Trophoblast cell (in vitro differentiated cells and primary cell): ENCODE results near the gene PLA2G15.

Source experiments
- DNase-seq, 2 donors: peaks; one replicate each; pipeline ENCODE4 v3.0.0-alpha.2; 2016
- H2AFZ ChIP-seq: 2 replicates; pipeline ENCODE4 v1.6.1; 2013; ENCODE audit warnings: low read length, moderate library complexity, mild to moderate bottlenecking; ENCODE audit not compliant: insufficient read depth, poor library complexity
- H2AK5ac ChIP-seq: 2 replicates; pipeline ENCODE4 v1.6.1; 2013; ENCODE audit warnings: mild to moderate bottlenecking, low read length
- H2BK120ac ChIP-seq: 2 replicates; pipeline ENCODE4 v1.6.1; 2013; ENCODE audit warnings: low read length, mild to moderate bottlenecking, moderate library complexity; ENCODE audit not compliant: insufficient read depth, poor library complexity
- H2BK12ac ChIP-seq: 2 replicates; pipeline ENCODE4 v1.6.1; 2013; ENCODE audit warnings: mild to moderate bottlenecking, low read length, moderate library complexity
- H2BK5ac ChIP-seq: 2 replicates; pipeline ENCODE4 v1.6.1; 2013; ENCODE audit warnings: low read length, low read depth, moderate library complexity, mild to moderate bottlenecking; ENCODE audit not compliant: poor library complexity
- H3K14ac ChIP-seq: 2 replicates; pipeline ENCODE4 v1.6.1; 2013; ENCODE audit warnings: mild to moderate bottlenecking, low read length
- H3K18ac ChIP-seq: 2 replicates; pipeline ENCODE4 v1.6.1; 2013; ENCODE audit warnings: mild to moderate bottlenecking, low read length
- H3K23ac ChIP-seq: 2 replicates; pipeline ENCODE4 v1.6.1; 2013; ENCODE audit warnings: low read length
- H3K27ac ChIP-seq: 2 replicates; pipeline ENCODE4 v1.5.1; 2013; ENCODE audit warnings: low read depth, mild to moderate bottlenecking, inconsistent platforms, low read length, moderate library complexity
- H3K27me3 ChIP-seq: 2 replicates; pipeline ENCODE4 v1.6.1; 2013; ENCODE audit warnings: inconsistent platforms, mild to moderate bottlenecking, low read length, moderate library complexity; ENCODE audit not compliant: insufficient read depth
- H3K36me3 ChIP-seq, 2 experiments: 1 replicate in 1 of 2; 2 replicates in 1 of 2; pipeline ENCODE4 v1.6.1; 2013; ENCODE audit warnings: low read length in 2 of 2, mild to moderate bottlenecking in 2 of 2, moderate library complexity in 1 of 2; ENCODE audit not compliant: insufficient read depth in 2 of 2, control insufficient read depth in 1 of 2
- H3K4ac ChIP-seq: 2 replicates; pipeline ENCODE4 v1.6.1; 2013; ENCODE audit warnings: low read depth, mild to moderate bottlenecking, low read length, moderate library complexity
- H3K4me1 ChIP-seq, 2 experiments: 1 replicate in 1 of 2; 2 replicates in 1 of 2; pipeline ENCODE4 v1.6.1; 2013; ENCODE audit warnings: low read length in 2 of 2, mild to moderate bottlenecking in 2 of 2, moderate library complexity in 1 of 2; ENCODE audit not compliant: insufficient read depth in 2 of 2, control insufficient read depth in 1 of 2
- H3K4me2 ChIP-seq: 2 replicates; pipeline ENCODE4 v1.6.1; 2013; ENCODE audit warnings: inconsistent platforms, mild to moderate bottlenecking, low read length, moderate library complexity
- H3K4me3 ChIP-seq: 2 replicates; pipeline ENCODE4 v1.5.1; 2013; ENCODE audit warnings: mild to moderate bottlenecking, low read depth, low read length, inconsistent platforms
- H3K79me1 ChIP-seq: one replicate; pipeline ENCODE4 v1.6.1; 2013; ENCODE audit warnings: low read length
- H3K79me2 ChIP-seq: 2 replicates; pipeline ENCODE4 v1.6.1; 2013; ENCODE audit warnings: low read length, mild to moderate bottlenecking; ENCODE audit not compliant: control insufficient read depth, insufficient read depth, poor library complexity
- H3K9ac ChIP-seq: 2 replicates; pipeline ENCODE4 v1.6.1; 2013; ENCODE audit warnings: mild to moderate bottlenecking, low read length
- H3K9me3 ChIP-seq: 2 replicates; pipeline ENCODE4 v1.6.1; 2013; ENCODE audit warnings: low read depth, mild to moderate bottlenecking, control low read depth, inconsistent platforms, low read length; ENCODE audit not compliant: insufficient read depth
- H4K12ac ChIP-seq: 2 replicates; pipeline ENCODE4 v1.6.1; 2013; ENCODE audit warnings: low read depth, mild to moderate bottlenecking, low read length, moderate library complexity
- H4K8ac ChIP-seq: 2 replicates; pipeline ENCODE4 v1.6.1; 2013; ENCODE audit warnings: low read depth, mild to moderate bottlenecking, low read length, moderate library complexity
- H4K91ac ChIP-seq: one replicate; pipeline ENCODE4 v1.6.1; 2013; ENCODE audit warnings: low read depth, mild to moderate bottlenecking, low read length, moderate library complexity
- WGBS: extraction: QIAGEN DNeasy Blood & Tissue Kit; methylation state at CpG from one replicate; pipeline ENCODE4 v1.1.7; 2013; ENCODE audit warnings: missing lambda C conversion rate; ENCODE audit not compliant: insufficient read length, insufficient coverage; ENCODE audit errors: extremely low coverage; 5-methylcytosine and 5-hydroxymethylcytosine counted together

PLA2G15 gene

DNA sequence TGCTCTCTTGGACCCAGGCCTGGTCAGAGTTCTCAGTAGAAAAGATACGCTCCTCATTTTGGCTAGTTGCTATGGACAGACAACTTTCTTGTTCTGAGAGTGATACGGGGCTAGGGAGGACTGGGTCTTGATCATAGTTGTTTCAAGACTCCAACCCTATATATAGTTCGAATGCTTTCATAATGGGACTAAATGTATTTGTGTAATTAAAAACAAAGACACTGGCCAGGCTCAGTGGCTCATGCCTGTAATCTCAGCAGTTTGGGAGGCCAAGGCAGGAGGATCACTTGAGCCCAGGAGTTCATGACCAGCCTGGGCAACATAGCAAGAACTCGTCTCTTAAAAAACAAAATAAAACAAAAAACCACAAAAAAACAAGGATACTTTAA is 36.9 kb downstream of the PLA2G15 start:
- H4K8ac ChIP-seq: no peak overlapping the region
- H2BK5ac ChIP-seq: no peak overlapping the region
- peaks cover 6 to 8% of the 10 kb centered on the region in 2 experiments for H3K4me1 ChIP-seq
- H3K27me3 ChIP-seq: no peaks in the 10 kb centered on the region
- no peak overlapping the region for H3K14ac ChIP-seq
- no peak overlapping the region for H3K9ac ChIP-seq
- no peak overlapping the region for H3K23ac ChIP-seq
- H3K27ac ChIP-seq: no peak overlapping the region
- no peak overlapping the region for H2BK120ac ChIP-seq
- no peak overlapping the region for H3K4ac ChIP-seq
- H4K12ac ChIP-seq: no peak overlapping the region
- H2AK5ac ChIP-seq: no peak overlapping the region
- no peak overlapping the region for H2BK12ac ChIP-seq
- no CpG with 5 or more reads among the region's 4 CpGs for WGBS
- H3K4me2 ChIP-seq: no peak overlapping the region
- no peaks in the 10 kb centered on the region for H3K79me2 ChIP-seq
- peaks cover 2% of the 10 kb centered on the region for H3K9me3 ChIP-seq
- H3K36me3 ChIP-seq: peaks cover 4 to 36% of the 10 kb centered on the region in 2 experiments
- H2AFZ ChIP-seq: no peak overlapping the region
- no peak overlapping the region for H3K4me3 ChIP-seq
- H4K91ac ChIP-seq: no peak overlapping the region
- H3K79me1 ChIP-seq: no peaks in the 10 kb centered on the region
- no peak for DNase-seq
- no peak overlapping the region for H3K18ac ChIP-seq

DNA sequence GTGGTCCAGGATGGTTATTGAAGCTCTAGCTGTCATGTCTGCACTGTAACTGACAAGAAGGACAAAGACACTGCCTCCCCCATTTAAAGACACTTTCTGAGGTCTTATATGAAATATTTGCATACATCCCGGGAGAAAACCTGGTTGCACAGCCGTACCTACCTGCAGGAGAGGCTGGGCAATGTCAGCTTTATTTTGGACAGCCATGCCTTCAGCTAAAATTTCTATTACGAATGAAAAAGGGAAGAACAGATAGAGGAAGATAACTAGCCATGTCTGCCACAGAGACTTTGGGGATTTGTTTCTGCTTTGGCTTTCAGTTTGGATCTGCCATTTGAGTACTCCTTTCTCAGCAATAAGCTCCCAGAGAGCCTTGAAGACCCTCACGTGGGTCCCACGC is 38.2 kb downstream of the PLA2G15 start:
- WGBS: no CpG with 5 or more reads among the region's 5 CpGs
- H2AK5ac ChIP-seq: no peak overlapping the region
- H3K23ac ChIP-seq: no peak overlapping the region
- DNase-seq: no peak
- H3K14ac ChIP-seq: no peak overlapping the region
- no peak overlapping the region for H3K9ac ChIP-seq
- no peaks in the 10 kb centered on the region for H3K79me1 ChIP-seq
- H3K4me1 ChIP-seq: peaks cover 12 to 13% of the 10 kb centered on the region in 2 experiments
- H2BK12ac ChIP-seq: no peak overlapping the region
- no peak overlapping the region for H4K12ac ChIP-seq
- no peak overlapping the region for H2BK120ac ChIP-seq
- H2AFZ ChIP-seq: no peak overlapping the region
- H3K79me2 ChIP-seq: no peaks in the 10 kb centered on the region
- no peak overlapping the region for H3K4me2 ChIP-seq
- no peak overlapping the region for H3K4ac ChIP-seq
- H3K4me3 ChIP-seq: peak overlapping the region; percentile 51
- H2BK5ac ChIP-seq: no peak overlapping the region
- peaks cover 12 to 46% of the 10 kb centered on the region in 2 experiments for H3K36me3 ChIP-seq
- H3K18ac ChIP-seq: no peak overlapping the region
- no peak overlapping the region for H4K91ac ChIP-seq
- H3K27ac ChIP-seq: no peak overlapping the region
- no peak overlapping the region for H4K8ac ChIP-seq
- peaks cover 2% of the 10 kb centered on the region for H3K9me3 ChIP-seq
- no peaks in the 10 kb centered on the region for H3K27me3 ChIP-seq

DNA sequence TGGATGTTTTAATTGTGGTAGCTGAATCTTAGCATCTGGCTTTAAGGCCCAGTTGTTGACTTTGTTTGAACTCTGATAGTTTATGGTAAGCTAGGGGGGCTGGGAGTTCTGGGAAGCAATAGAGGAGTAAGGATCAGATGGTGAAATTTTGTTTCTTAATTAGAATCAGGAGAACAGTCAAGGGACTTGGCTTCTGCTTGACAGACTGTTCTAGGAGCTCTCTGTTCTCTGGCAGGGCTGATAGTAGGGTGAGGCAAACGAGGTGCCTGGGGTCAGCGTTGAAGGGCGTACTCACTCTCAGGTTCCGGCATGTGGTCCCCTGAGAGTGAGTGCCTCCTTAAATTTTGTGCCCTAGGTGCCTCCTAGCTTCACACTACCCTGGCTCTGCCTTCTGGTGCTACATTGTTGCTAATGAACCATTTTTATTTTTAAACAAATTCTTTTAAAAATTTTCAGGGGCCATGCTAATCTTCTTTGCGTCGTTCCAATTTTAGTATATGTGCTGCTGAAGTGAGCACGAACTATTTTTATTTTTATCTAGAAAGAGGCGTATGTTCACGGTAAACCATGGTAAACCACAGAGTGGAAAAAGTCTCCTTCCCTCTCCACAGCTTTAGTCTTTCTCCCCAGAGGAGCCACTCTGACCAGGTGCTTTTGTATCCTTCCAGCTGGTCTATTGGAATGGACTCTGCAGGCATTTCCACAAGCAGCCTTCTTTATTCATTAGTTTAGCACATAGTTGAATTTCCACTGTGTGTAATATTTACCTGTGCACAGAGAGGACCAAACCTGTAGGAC is 38.8 kb downstream of the PLA2G15 start:
- no peak overlapping the region for H2BK5ac ChIP-seq
- no peak overlapping the region for H3K23ac ChIP-seq
- H2BK120ac ChIP-seq: no peak overlapping the region
- no peaks in the 10 kb centered on the region for H3K27me3 ChIP-seq
- H2BK12ac ChIP-seq: no peak overlapping the region
- H4K91ac ChIP-seq: no peak overlapping the region
- no peak overlapping the region for H3K4ac ChIP-seq
- no peak overlapping the region for H2AFZ ChIP-seq
- H3K4me3 ChIP-seq: no peak overlapping the region
- H3K4me1 ChIP-seq: peaks cover 12 to 13% of the 10 kb centered on the region in 2 experiments
- peaks cover 12 to 48% of the 10 kb centered on the region in 2 experiments for H3K36me3 ChIP-seq
- no peak overlapping the region for H3K27ac ChIP-seq
- no peak overlapping the region for H2AK5ac ChIP-seq
- H4K8ac ChIP-seq: no peak overlapping the region
- no peak overlapping the region for H3K9ac ChIP-seq
- no peak overlapping the region for H3K18ac ChIP-seq
- peaks cover 2% of the 10 kb centered on the region for H3K9me3 ChIP-seq
- WGBS: no CpG with 5 or more reads among the region's 9 CpGs
- H4K12ac ChIP-seq: no peak overlapping the region
- no peaks in the 10 kb centered on the region for H3K79me2 ChIP-seq
- no peak overlapping the region for H3K4me2 ChIP-seq
- DNase-seq: no peak
- H3K14ac ChIP-seq: no peak overlapping the region
- no peaks in the 10 kb centered on the region for H3K79me1 ChIP-seq

DNA sequence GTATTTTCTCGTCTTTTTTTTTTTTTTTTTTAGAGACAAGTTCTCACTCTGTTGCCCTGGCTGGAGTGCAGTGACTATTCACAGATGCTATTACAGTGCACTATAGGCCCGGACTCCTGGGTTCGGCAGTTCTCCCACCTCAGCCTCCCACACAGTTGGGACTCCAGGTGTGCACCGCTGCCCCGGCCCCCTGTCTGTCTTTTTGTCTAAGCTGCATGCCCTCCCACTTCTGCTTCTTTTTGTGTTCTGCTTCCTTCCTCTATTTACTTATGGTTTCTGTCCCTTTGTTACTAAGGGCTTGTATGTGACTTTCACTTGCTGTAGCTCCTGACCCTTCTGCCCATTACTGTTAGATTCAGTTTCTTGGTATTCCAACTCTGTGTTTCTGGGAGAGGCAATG is 39.7 kb downstream of the PLA2G15 start:
- no peak for DNase-seq
- no peak overlapping the region for H4K91ac ChIP-seq
- H3K4me2 ChIP-seq: no peak overlapping the region
- H2BK120ac ChIP-seq: no peak overlapping the region
- H2BK12ac ChIP-seq: no peak overlapping the region
- H3K79me2 ChIP-seq: no peaks in the 10 kb centered on the region
- H3K23ac ChIP-seq: no peak overlapping the region
- no peak overlapping the region for H3K9ac ChIP-seq
- no peak overlapping the region for H2AFZ ChIP-seq
- H3K36me3 ChIP-seq: peaks cover 14 to 46% of the 10 kb centered on the region in 2 experiments
- H3K79me1 ChIP-seq: no peaks in the 10 kb centered on the region
- no peak overlapping the region for H3K18ac ChIP-seq
- H3K4me1 ChIP-seq: peaks cover 9 to 10% of the 10 kb centered on the region in 2 experiments
- no peak overlapping the region for H3K4ac ChIP-seq
- H3K9me3 ChIP-seq: peaks cover 2% of the 10 kb centered on the region
- H3K4me3 ChIP-seq: no peak overlapping the region
- H4K12ac ChIP-seq: no peak overlapping the region
- no peak overlapping the region for H2AK5ac ChIP-seq
- H3K14ac ChIP-seq: no peak overlapping the region
- H3K27me3 ChIP-seq: no peaks in the 10 kb centered on the region
- no CpG with 5 or more reads among the region's 5 CpGs for WGBS
- H2BK5ac ChIP-seq: no peak overlapping the region
- no peak overlapping the region for H3K27ac ChIP-seq
- H4K8ac ChIP-seq: no peak overlapping the region
